ENCODE data around the gene UBASH3A.

UBASH3A gene

DNA sequence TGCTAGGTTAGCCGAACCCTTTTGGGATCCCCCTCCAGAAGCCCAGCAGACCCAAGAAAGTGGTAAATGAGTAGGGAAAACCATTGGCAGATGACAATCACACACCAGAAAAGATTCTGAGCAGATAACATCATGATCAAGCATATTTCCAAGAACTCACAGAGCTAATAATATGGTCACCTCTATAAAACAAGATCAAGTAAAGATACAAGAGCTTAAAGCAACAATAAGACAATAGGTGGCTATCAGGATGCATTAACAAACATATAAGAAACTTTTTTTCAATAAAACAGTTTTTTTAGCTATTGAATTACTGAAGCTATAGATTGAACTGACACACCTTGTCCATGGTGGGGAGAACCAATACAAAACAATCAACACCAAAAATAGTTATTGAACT is 29.0 kb downstream of the UBASH3A start:
- DNase-seq (ENCODE audit: low read depth): no peak

DNA sequence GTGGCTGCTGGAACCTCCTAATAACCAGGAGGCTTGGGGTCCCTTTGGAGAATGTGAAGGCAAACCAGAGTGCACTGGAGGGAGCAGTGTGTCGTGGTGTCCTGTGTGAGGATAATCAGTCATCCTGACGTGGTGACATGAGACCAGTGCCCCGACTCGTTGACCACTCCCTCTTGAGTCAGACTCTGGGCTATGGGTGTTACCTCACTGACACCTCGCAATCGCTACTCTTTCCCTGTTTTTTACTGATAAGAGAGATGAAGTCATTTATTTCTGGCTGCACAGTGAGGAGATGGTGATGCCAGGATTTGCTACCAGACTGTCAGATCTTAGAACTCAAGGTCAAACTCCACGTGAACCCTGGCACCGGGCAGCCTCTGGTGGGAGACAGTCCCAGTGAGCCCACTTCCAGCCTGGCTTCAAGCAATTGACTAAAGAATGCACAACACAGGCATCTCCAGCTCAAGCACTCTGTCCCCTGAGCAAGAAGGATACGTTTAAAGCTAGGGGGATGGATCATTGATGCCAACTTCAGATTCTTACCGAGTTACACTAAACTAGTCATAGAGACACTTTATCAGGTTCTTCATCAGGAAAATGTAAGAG is 30.3 kb downstream of the UBASH3A start:
- no peak for DNase-seq (ENCODE audit: low read depth)

GRCh38 chr21:42434884-42435283 is 31.2 kb downstream of the UBASH3A start:
- no peak for DNase-seq (ENCODE audit: low read depth)

- DNase-seq (ENCODE audit: low read depth): no peak
Measured at GRCh38 chr21:42435401-42435800, 31.7 kb downstream of the UBASH3A start.

DNA sequence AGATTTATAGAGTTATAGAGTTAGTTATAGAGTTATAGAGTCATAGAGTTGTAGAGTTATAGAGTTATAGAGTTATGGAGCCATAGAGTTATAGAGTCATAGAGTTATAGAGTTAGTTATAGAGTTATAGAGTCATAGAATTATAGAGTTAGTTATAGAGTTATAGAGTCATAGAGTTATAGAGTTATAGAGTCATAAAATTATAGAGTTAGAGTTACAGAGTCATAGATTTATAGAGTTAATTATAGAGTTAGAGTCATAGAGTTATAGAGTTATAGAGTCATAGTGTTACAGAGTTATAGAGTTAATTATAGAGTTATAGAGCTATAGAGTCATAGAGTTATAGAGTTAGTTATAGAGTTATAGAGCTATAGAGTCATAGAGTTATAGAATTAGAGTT is 32.1 kb downstream of the UBASH3A start:
- DNase-seq (ENCODE audit: low read depth): no peak

GRCh38 chr21:42436914-42437313 is 33.2 kb downstream of the UBASH3A start:
- no peak for DNase-seq (ENCODE audit: low read depth)

DNA sequence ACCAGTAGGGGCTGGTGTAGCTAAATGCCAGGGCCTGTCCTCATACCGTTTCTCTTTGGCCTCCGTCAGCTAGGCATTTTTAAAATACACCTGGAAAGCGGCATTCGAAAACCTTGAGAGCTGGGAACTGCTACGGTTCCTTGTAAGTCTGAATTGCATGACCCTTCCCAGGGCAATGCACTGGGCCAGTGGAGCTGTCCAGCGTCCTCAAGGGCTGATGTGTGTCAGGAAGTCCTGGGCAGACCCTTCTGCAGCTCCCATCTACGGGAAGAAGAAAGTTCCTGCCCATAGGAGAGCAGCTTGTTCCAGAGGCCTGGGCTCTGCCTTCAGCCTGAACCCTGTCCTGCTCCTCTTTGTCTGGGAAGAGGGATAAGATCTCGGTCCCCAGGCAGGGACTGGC is 34.1 kb downstream of the UBASH3A start:
- no peak for DNase-seq (ENCODE audit: low read depth)

GRCh38 chr21:42438316-42439205 is 34.9 kb downstream of the UBASH3A start:
- no peak for DNase-seq (ENCODE audit: low read depth)

DNA sequence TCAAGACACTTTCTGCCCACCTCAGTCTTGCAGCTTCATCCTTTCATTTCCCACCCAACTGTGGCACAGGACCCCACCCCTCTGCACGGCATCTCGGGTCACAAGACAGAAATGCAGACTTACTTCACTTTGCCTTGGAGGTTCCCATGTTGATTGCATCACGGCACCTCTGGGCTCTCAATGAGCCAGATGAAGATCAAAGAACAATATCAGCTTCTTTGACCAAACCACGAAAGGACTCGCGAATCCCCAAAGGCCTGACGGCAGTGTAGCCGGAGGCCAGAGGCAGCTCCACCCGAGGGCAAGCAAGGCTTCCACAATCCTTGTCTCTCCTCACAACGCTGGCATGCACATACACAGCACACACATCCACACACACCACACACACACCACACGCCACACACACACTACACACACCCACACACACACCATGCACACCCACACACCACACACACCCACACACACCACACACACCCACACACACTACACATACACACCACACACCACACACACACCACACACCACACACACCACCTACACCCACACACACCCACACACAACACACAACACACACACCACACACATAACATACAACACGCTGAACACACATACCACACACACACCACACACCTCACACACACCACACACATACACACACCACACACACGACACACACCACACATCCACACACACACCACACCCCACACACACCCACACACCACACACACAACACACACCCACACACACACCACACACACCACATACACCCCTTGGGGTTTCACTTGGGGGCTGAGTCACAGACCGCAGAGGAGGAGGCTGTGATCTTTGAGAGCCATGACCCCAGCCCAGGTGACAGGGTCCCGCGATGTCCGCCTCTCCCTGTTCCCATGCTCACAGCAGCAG is 35.8 kb downstream of the UBASH3A start:
- peak; percentile 38 for DNase-seq (ENCODE audit: low read depth)

DNA sequence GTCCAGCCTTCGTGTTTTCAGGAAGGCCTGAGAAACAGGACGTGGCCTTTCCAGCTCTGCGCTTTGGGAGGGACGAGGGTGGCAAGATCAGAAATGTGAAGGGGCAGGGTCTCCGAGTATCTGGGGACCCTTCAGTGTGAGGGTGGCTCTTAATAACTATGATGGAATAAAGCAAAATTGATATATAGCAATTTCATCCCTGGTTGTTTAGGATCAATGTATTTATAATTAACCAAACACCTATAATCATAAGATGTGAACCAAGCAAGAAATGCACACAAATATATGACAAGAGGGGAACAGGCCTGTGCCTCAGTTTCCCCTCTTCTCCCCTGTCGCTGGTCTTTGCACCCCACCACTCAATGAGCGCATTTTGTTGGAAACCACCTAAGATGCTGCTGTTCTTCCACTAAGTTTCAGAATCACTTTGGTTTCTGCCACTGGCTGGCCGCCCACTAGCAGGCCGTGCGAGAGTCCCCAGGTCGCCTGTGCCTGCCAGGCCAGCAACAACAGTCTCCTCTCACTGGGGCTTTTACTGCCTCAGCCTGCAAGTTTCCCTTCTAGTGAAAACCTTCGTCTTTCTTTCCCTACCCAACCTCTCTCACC is 36.6 kb downstream of the UBASH3A start:
- no peak for DNase-seq (ENCODE audit: low read depth)

DNA sequence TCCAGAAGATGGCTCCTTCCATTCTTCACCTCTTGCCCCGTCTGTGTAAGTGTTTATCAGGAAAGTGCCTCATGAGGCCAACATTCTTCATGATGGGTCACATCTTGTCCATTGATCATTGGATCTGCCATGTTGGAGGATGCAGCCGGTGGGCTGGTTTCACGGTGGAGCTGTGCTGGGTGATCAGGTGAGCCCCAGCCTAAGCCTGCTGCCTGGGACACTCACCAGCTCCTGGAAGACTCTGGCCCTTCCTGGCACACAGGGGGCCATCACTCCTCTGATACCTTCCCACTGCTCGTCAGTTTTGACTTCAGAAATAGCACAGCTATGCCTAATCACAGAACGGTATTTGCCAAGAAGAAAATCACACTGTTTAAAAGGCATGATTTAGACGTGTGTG is 38.3 kb downstream of the UBASH3A start:
- DNase-seq (ENCODE audit: low read depth): no peak

GRCh38 chr21:42443181-42443785 is 39.6 kb downstream of the UBASH3A start:
- DNase-seq (ENCODE audit: low read depth): no peak

DNA sequence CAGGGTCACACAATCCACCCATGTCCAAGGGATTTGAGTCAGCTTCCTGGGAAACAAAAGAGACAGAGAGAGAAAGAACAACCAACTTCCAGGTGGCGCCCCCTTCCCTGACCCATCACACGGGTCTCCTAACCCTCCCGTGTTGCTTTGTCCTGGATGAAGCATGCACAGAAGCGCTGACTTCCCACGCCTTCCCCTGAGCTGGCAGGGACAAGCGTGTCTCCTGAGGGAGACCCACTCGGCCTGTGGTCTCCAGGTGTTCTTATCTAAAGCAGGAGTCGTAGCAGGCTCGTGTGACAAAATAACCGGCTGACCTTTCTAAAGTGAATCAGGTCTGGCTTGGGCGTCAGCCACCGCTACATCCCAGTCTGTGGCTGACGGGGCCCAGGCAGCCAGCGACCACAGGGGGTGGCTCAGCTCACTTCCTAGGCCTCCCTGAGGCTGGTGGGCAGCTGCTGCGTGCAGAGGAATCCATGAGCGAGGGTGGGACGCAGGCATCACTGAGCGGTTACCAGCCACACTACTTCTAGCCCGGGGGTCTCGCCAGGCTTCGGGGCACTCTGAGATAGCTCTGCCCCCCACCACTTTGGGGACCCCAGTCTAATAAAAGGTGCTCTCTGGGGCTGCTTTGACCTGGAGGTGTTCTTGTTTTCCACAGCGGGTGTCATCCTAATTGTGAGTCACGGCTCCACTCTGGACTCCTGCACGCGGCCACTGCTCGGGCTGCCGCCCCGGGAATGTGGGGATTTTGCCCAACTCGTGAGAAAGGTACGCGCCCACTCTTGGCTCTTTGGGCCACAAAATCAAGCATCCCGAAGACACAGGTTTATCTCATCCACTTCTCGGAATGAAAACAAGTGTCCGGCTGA is 40.4 kb downstream of the UBASH3A start:
- DNase-seq (ENCODE audit: low read depth): no peak

- DNase-seq (ENCODE audit: low read depth): no peak
Measured at GRCh38 chr21:42444745-42445059, 41.0 kb downstream of the UBASH3A start.

- DNase-seq (ENCODE audit: low read depth): no peak
Measured at GRCh38 chr21:42445311-42445710, 41.6 kb downstream of the UBASH3A start.

GRCh38 chr21:42446531-42446930 is 42.8 kb downstream of the UBASH3A start:
- DNase-seq (ENCODE audit: low read depth): no peak

- no peak for DNase-seq (ENCODE audit: low read depth)
Measured at GRCh38 chr21:42447182-42447581, 43.5 kb downstream of the UBASH3A start.

DNA sequence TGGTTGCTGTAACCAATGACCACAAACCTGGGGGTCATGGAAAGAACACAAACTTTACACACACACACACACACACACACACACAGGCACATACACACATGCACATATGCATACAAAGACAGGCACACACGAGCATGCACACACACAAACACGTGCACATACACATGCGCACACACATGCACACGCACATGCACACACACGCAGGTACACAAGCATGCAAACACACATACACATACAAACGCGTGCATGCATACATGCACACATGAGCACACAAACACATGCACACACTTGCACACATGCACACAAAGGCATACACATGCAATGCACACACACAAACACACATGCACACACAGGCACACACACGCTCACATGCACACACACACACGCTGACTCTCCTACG is 44.0 kb downstream of the UBASH3A start:
- no peak for DNase-seq (ENCODE audit: low read depth)

DNA sequence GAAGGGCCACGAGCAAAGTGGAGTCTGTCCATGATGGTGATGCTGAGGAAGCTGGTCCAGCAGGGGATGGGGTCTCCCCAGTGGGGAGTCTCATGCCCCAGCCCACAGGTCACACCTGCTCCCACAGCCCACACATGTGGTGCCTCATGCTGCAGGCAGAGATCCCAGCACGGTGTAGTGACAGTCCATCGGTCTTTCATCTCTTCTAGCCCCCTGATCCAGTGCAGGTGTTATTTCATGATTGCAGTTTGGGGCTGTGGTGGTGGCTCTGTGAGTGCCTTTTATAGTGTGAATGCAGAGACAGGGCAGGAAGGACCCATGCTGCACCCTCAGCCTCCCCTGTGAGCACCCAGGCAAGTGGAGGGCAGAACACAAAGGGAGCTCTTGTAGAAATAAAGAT is 45.0 kb downstream of the UBASH3A start:
- DNase-seq (ENCODE audit: low read depth): no peak

DNA sequence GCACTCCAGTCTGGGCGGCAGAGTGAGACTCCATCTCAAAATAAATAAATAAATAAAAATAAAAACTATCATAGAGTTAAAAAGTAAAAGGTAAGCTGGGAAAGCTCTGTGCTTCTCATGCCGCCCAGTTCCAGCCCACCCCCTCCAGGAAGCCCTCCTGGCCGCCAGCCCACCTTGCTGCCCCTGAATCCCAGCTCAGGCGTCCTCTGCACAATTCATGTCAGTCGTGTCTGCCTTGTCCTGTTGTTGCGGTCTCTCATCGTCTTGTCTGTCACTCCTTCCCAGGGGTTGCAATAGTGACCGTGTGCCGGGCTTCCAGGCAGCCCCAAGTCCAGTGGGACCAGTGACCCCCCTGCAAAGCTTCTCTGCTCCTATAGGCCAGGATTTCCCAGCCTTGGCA is 48.2 kb downstream of the UBASH3A start:
- DNase-seq (ENCODE audit: low read depth): no peak
